OCI-LY3 (cell line): ENCODE data around the gene MCUB.

ENCODE experiments used
- H2AFZ ChIP-seq: fragments of 200-600, 300-600 bp; shearing (Covaris generic); 2 replicates; pipeline ENCODE4 v1.6.0; 2014; ENCODE audit warnings: antibody characterized with exemption, low read depth, low read length
- H3K27ac ChIP-seq: fragments of 200-600, 300-600 bp; sonication (generic); 2 replicates; pipeline ENCODE4 v1.5.1; 2014; ENCODE audit warnings: mild to moderate bottlenecking, low read length, moderate library complexity, mixed read lengths
- H3K27me3 ChIP-seq: fragments of 200-600, 300-600 bp; sonication (generic); 2 replicates; pipeline ENCODE4 v1.6.1; 2014; ENCODE audit warnings: low read depth, low read length, mixed read lengths
- H3K36me3 ChIP-seq: fragments of 200-600, 300-600 bp; sonication (generic); replicated peaks from 2 replicates; pipeline ENCODE3; 2014; ENCODE audit warnings: low read depth, low read length, mixed read lengths
- H3K4me1 ChIP-seq: fragments of 300-600, 200-600 bp; sonication (generic); 2 replicates; pipeline ENCODE4 v1.6.1; 2014; ENCODE audit warnings: low read length, mixed read lengths
- H3K4me2 ChIP-seq: fragments of 200-600, 300-600 bp; sonication (generic); 2 replicates; pipeline ENCODE4 v1.6.1; 2014; ENCODE audit warnings: low read length, mixed read lengths
- H3K4me3 ChIP-seq: fragments of 300-600, 200-600 bp; sonication (generic); 2 replicates; pipeline ENCODE4 v1.5.1; 2014; ENCODE audit warnings: antibody characterized with exemption, mild to moderate bottlenecking, low read length, moderate library complexity
- H3K79me2 ChIP-seq: fragments of 300-600, 200-600 bp; shearing (Covaris generic); 2 replicates; pipeline ENCODE4 v1.6.1; 2014; ENCODE audit warnings: mild to moderate bottlenecking, low read length, mixed read lengths
- H3K9ac ChIP-seq: fragments of 300-600, 200-600 bp; shearing (Covaris generic); 2 replicates; pipeline ENCODE4 v1.6.0; 2014; ENCODE audit warnings: mild to moderate bottlenecking, low read length, moderate library complexity
- H3K9me3 ChIP-seq: fragments of 200-600, 300-600 bp; shearing (Covaris generic); 2 replicates; pipeline ENCODE4 v1.6.1; 2014; ENCODE audit warnings: low read length, mixed read lengths; ENCODE audit not compliant: insufficient read depth
- H4K20me1 ChIP-seq: fragments of 200-600, 300-600 bp; sonication (generic); 2 replicates; pipeline ENCODE4 v1.6.1; 2016; ENCODE audit warnings: low read length, mixed read lengths; ENCODE audit not compliant: insufficient read depth
- CTCF ChIP-seq: fragments of 200-600, 300-600 bp; sonication (generic); IDR thresholded peaks from 2 replicates; pipeline ENCODE4 v1.5.1; 2014; ENCODE audit warnings: antibody characterized with exemption, low read length, low read depth
- EZH2phosphoT487 ChIP-seq: fragments of 200-600 bp; shearing (Covaris generic); IDR thresholded peaks from 2 replicates; pipeline ENCODE4 v1.6.1; 2018; ENCODE audit warnings: antibody characterized with exemption, mixed run types, low read depth

MCUB gene

DNA sequence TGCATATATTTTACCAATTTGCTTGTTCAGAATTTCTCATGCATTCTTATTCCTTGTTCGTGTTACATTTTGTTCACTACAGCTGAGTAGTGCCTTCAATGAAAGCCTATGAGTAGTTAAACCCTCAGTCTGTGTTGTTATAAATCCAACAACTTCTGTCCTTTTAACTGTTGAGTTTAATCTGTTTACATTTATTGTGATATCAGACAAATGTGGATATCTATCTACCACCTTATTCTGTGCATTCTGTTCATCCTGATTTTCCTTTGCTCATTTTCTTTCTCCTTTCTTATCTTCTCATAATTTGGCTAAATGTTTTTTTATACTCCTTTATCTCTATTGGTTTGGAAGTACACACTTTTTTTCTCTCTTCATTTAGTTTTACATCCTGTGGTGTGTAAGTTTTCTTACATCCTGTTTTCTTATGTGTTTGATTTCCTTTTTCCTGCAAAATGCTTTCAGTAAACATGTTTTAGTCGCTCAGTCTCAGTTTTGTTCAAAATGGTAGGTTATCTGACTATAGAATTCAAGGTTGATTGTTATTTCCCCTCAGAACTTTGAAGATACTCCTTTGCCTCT, 89.0 kb downstream of the MCUB start:
- Histone ChIP-seq H3K27ac (peak overlapping the region; percentile 84), H3K4me1 (peaks cover 37% of the 10 kb centered on the region), H4K20me1 (no peaks in the 10 kb centered on the region), H2AFZ (no peak overlapping the region), H3K36me3 (peaks cover 19% of the 10 kb centered on the region), H3K4me2 (peak overlapping the region; percentile 58), H3K9ac (0 out of 2 replicates have a peak overlapping the region, but pooled peaks have one; percentile 7), H3K27me3 (no peaks in the 10 kb centered on the region), H3K79me2 (no peaks in the 10 kb centered on the region), H3K9me3 (0 out of 2 replicates have a peak, but pooled peaks cover 8% of the 10 kb centered on the region), H3K4me3 (peak overlapping the region; percentile 27)
- TF ChIP-seq EZH2phosphoT487 (no peak), CTCF (no peak)

DNA sequence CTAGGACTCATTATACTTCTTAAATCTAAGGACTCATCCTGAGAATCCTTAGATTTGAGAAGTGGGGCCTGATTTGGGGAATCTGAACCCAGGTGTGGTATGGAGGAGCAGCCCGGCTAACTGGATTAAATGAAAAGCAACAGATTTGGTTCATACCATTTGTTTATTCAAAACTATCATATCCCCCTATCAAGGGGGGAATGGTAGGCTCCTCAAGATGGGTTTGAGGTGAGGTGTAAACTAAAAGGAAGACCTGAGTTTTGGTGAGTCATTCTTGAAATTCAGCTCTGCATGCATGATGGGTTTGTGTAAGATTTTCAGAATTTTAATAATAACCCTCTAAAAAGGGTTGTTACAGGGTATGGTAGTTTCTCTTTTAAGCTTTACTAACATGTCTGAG, 89.8 kb downstream of the MCUB start:
- Histone ChIP-seq H3K79me2 (no peaks in the 10 kb centered on the region), H3K27ac (peak overlapping the region; percentile 84), H3K4me2 (peak overlapping the region; percentile 58), H3K9ac (no peak overlapping the region), H3K36me3 (peaks cover 19% of the 10 kb centered on the region), H3K27me3 (no peaks in the 10 kb centered on the region), H4K20me1 (no peaks in the 10 kb centered on the region), H3K4me1 (peaks cover 37% of the 10 kb centered on the region), H3K4me3 (peak overlapping the region; percentile 38), H2AFZ (no peak overlapping the region), H3K9me3 (0 out of 2 replicates have a peak, but pooled peaks cover 8% of the 10 kb centered on the region)
- TF ChIP-seq CTCF (no peak), EZH2phosphoT487 (no peak)

- no peaks in the 10 kb centered on the region for H4K20me1 ChIP-seq
- no peak overlapping the region for H2AFZ ChIP-seq
- no peak overlapping the region for H3K27ac ChIP-seq
- H3K36me3 ChIP-seq = peaks cover 10% of the 10 kb centered on the region
- H3K9me3 ChIP-seq = no peaks in the 10 kb centered on the region
- H3K9ac ChIP-seq = no peak overlapping the region
- no peak for TF ChIP-seq CTCF
- no peak for TF ChIP-seq EZH2phosphoT487
- H3K27me3 ChIP-seq = no peaks in the 10 kb centered on the region
- H3K4me1 ChIP-seq = peaks cover 5% of the 10 kb centered on the region
- no peak overlapping the region for H3K4me2 ChIP-seq
- peaks cover 4% of the 10 kb centered on the region; the same call in 1 of the 2 replicates for H3K79me2 ChIP-seq
- H3K4me3 ChIP-seq = no peak overlapping the region
Measured at GRCh38 chr4:109655396-109655795, 95.3 kb downstream of the MCUB start.

GRCh38 chr4:109657854-109658418, 97.9 kb downstream of the MCUB start:
- no peak for TF ChIP-seq CTCF
- TF ChIP-seq EZH2phosphoT487 = no peak
- H4K20me1 ChIP-seq = no peaks in the 10 kb centered on the region
- H3K9ac ChIP-seq = no peak overlapping the region
- H3K27me3 ChIP-seq = no peaks in the 10 kb centered on the region
- H3K36me3 ChIP-seq = no peaks in the 10 kb centered on the region
- peaks cover 4% of the 10 kb centered on the region; the same call in 1 of the 2 replicates for H3K79me2 ChIP-seq
- no peak overlapping the region for H3K4me2 ChIP-seq
- H3K9me3 ChIP-seq = no peaks in the 10 kb centered on the region
- H2AFZ ChIP-seq = no peak overlapping the region
- no peak overlapping the region for H3K4me3 ChIP-seq
- H3K27ac ChIP-seq = no peak overlapping the region
- H3K4me1 ChIP-seq = no peaks in the 10 kb centered on the region
